DND-41 (cell line): Measurements from ENCODE around the gene PSENEN.

Source experiments
- EZH2 ChIP-seq: IDR thresholded peaks from 3 replicates; pipeline ENCODE4 v1.6.1; 2012; ENCODE audit warnings: borderline replicate concordance, low read depth, mild to moderate bottlenecking, moderate library complexity, low read length, inconsistent platforms; ENCODE audit not compliant: severe bottlenecking
- TF ChIP-seq, protein P1 (sequence below): IDR thresholded peaks from 2 replicates; pipeline ENCODE4 v1.5.1; 2012; ENCODE audit warnings: borderline replicate concordance, low read length, moderate library complexity, mild to moderate bottlenecking; ENCODE audit not compliant: poor library complexity, severe bottlenecking; ENCODE audit errors: extremely low read depth

DNA sequence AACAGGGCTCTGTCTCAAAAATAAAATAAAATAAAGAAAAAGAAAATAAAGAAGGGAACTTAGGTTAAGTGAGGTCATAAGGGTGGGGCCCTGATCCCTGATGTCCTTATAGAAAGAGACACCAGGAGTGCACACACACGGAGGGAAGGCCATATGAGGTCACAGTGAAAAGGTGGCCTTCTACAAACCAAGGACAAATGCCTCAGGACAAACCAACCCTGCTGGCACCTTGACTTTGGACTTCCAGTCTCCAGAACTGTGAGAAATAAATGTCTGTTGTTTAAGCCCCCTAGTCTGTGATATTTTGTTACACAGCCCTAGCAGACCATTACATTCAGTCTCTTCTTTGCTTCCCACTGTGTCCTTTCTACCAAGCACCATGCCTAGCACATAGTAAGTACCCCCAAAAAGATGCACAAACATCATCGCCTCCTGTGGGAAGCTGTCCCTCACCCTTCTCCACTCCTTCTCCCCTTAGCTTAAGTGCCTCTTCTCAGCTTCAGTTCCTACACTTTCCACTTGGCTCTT, 49.5 kb upstream of the PSENEN start:
- TF ChIP-seq, protein P1, sequence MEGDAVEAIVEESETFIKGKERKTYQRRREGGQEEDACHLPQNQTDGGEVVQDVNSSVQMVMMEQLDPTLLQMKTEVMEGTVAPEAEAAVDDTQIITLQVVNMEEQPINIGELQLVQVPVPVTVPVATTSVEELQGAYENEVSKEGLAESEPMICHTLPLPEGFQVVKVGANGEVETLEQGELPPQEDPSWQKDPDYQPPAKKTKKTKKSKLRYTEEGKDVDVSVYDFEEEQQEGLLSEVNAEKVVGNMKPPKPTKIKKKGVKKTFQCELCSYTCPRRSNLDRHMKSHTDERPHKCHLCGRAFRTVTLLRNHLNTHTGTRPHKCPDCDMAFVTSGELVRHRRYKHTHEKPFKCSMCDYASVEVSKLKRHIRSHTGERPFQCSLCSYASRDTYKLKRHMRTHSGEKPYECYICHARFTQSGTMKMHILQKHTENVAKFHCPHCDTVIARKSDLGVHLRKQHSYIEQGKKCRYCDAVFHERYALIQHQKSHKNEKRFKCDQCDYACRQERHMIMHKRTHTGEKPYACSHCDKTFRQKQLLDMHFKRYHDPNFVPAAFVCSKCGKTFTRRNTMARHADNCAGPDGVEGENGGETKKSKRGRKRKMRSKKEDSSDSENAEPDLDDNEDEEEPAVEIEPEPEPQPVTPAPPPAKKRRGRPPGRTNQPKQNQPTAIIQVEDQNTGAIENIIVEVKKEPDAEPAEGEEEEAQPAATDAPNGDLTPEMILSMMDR = no peak
- TF ChIP-seq EZH2 = no peak
